ENCODE data around the gene EXOC3L4.

- TF ChIP-seq, protein P1, sequence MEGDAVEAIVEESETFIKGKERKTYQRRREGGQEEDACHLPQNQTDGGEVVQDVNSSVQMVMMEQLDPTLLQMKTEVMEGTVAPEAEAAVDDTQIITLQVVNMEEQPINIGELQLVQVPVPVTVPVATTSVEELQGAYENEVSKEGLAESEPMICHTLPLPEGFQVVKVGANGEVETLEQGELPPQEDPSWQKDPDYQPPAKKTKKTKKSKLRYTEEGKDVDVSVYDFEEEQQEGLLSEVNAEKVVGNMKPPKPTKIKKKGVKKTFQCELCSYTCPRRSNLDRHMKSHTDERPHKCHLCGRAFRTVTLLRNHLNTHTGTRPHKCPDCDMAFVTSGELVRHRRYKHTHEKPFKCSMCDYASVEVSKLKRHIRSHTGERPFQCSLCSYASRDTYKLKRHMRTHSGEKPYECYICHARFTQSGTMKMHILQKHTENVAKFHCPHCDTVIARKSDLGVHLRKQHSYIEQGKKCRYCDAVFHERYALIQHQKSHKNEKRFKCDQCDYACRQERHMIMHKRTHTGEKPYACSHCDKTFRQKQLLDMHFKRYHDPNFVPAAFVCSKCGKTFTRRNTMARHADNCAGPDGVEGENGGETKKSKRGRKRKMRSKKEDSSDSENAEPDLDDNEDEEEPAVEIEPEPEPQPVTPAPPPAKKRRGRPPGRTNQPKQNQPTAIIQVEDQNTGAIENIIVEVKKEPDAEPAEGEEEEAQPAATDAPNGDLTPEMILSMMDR (conservative IDR thresholded peaks at IDR 0.05 in 1 of 2, IDR thresholded peaks at IDR 0.05 in 1 of 2; ENCODE audit: low read depth in 1 of 2, low read length in 2 of 2), result peak; percentile 42 to 45
- no peak for TF ChIP-seq EZH2 (IDR thresholded peaks at IDR 0.05; ENCODE audit: low read length, missing control alignments)
These were observed 29.3 kb downstream of the EXOC3L4 start for GRCh38 chr14:103123634-103124500.
